GM20431 (cell line): ENCODE data around the gene CDH20.

Source experiments
- in situ Hi-C: fragments of 300-500 bp; cut with MseI, MboI; formaldehyde crosslinking; loops from one replicate; pipeline ENCODE4 v1.15.0; 2020; ENCODE audit warnings: low sequenced_read_pairs; ENCODE audit not compliant: unreplicated experiment

Gene CDH20

GRCh38 chr18:61414086-61414485 lies 80.9 kb downstream of the CDH20 start:
- in situ Hi-C loops = no loop called here

- in situ Hi-C loops = no loop called here
These were observed 86.5 kb downstream of the CDH20 start for GRCh38 chr18:61419763-61420162.

- in situ Hi-C loops = no loop called here
These were observed 87.1 kb downstream of the CDH20 start for GRCh38 chr18:61420218-61420885.

DNA sequence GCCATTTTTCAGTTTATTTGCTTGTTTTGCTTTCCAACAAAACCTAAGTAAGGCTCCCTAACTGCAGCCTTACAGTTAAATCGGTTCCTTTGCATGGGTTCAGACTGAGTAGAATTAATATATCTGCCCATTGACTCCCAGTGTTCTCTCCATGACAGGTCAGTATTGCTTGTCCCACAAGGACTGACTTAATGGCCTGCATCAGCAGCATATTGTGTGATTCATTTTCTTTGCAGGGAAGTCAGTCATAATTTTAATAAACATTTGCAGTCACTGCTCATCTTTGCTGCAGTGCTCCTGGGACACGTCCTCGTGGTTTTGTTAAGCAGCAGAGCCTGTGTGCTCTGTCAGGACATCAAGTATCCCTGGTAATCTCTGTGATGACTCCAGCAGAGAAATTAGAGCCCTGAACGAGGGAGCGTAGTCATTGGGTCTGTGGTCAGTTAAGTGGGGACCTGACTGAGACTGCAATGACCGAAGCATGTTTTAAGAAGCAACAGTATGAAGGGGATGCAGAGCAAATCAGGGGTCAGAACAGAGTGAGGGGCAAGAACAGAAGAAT lies 93.3 kb downstream of the CDH20 start:
- in situ Hi-C loops = no loop called here

- in situ Hi-C loops = no loop called here
These were observed 95.0 kb downstream of the CDH20 start for GRCh38 chr18:61428266-61428665.

- in situ Hi-C loops = no loop called here
These were observed 99.4 kb downstream of the CDH20 start for GRCh38 chr18:61432590-61432989.

DNA sequence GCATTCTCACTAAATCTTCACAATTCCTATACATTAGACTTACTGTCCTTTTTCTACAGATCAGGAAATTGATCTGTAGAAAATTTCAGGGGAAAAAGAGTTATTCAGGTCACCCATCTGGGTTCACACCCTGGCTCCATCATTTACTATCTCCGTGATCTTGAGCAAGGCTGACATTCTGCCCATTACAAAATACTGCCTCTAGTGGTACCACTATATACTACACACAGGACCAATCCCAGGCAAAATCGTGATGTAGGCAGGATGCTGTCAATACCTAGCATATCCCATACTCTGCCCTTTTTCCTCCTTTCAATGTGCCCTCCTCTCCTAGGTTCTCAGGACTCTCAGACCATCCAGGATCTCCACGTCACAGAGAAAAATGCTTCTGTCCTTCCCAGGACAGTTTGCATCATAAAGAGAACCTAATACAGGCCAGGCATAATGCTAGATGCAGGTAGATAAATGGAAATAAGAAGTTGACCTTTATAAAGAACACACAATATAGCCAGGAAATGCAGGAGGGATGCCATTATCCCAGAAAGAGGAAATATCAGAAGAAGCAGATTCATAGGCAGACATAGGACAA lies 101.9 kb downstream of the CDH20 start:
- in situ Hi-C loops = no loop called here

DNA sequence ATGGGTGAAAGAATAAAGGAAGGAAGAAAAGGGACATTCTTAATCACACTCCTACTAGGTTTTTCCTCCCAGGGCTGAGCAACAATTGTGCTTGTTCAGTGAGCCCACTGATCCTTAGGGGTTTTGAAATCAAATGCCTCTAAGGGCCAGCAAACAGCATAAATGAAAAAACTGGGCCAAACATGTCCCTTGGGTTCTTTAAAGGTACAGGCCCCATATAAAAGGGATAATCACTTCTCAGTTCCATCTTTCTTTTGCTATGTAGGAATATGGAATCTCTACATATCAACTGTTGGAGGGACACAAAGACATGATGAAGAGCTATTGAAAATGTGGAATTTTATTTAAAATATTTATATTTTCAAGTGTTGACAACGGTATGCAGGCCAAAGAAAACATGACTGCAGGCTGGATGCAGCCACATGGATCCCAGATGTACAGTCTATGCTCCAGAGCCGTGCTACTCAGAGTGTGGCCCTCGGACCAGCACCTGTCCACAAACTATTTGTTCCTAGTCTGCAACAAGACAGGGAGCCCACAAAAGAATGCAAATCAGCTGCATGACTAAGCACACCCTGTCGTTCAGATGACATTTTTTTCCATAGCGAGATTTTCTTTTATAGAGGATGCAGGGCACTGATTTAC lies 110.0 kb downstream of the CDH20 start:
- in situ Hi-C loops = no loop called here

GRCh38 chr18:61448316-61448715 lies 115.1 kb downstream of the CDH20 start:
- in situ Hi-C loops = no loop called here

DNA sequence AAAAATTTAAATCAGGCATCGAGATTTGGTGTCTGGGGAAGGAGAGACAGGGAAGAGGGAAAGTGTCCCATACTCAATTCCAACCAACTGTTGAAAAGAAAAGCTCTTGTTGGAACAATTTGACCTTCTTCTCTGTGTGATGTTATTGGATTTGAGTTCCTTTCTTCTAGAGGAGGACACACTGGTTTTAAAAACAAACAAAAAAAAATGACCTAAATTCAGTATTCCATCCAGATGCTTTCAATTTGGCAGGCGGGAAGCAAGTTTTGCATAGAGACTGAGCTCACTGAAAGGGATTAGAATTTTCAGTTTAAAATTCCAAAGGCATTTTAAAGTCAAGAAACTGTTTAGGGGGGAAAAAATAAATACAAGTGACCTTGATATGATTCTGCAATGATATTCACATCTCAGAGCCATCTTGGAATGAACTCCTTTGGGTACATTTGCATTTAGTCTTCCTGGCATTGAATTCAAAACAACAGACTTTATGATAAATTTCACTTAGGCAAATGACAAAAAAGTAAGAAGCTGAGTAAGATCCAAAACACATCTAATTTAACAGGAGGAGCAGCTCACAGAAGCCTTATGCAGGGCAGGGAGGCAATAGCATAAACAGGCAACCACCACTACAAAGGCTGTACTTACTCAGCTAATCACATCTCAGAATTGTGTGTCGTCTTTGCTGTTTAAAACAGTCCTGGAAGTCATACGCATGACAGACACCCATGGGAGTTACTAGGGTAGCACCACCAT lies 126.8 kb downstream of the CDH20 start:
- in situ Hi-C loops = no loop called here

DNA sequence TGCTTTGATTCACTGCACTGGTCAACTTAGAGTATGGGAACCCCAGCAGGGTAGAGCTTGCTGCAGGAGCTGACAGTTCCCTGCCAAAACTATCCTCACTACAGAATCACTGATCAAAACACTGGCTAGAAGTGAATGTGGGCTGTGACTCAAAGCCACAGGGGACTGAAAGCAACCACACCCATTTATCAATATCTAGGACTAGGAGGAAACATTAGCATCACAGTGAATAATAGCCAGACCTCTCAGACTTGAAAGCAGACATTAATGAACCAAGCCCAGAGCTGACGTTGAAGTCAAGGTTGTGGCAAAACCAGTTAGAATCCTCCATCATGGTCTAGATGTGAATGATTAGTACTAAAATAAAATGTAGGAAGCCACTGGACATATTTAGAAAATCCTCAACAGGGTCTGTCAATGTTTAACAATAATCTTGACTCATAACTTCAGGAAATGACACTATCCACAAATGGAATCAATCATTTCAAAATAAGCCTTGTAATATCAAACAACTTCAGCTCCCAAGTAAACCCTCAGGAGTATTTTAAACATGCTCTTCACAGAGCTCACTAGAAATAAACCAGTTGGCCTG lies 131.4 kb downstream of the CDH20 start:
- in situ Hi-C loops = no loop called here

DNA sequence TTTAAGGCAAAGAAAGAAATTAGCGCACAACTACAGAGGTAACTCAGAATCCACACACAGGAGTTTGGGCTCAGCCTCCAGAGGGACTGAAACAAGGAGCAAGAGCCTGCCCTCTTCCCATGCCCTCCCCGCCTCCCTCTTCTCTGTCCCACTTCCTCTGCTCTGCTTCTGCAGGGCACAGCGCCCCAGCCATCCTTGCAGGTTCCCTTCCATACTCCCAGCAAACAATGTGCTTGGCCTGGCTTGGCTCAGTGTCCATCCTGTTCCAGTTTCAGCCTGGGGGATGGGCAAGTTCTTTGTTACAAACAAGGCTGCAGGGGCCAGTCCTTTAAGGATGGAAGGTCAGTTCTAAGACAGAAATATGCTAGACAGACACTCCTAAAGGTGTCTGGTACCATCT lies 133.5 kb downstream of the CDH20 start:
- in situ Hi-C loops = no loop called here

GRCh38 chr18:61470031-61470674 lies 136.9 kb downstream of the CDH20 start:
- in situ Hi-C loops = no loop called here

DNA sequence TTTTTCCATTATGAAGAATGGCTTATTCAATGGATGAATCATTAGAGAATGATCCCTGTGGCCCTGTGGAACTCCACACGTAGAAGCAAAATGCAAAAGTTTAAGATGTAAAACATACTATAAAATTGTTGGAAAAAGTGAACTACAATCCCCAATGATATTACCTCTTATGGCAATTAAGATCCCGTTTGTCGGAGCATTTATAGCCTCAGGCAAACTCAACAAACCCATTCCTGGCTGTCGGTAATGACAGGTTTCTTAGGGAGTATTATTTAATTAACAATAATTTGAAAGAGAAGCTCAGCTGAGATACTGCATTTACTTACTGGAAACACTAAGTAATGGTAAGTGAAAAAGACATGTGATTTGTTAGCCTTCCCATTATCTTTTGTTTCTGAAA lies 138.3 kb downstream of the CDH20 start:
- in situ Hi-C loops = no loop called here

- in situ Hi-C loops = no loop called here
These were observed 138.7 kb downstream of the CDH20 start for GRCh38 chr18:61471942-61472341.

DNA sequence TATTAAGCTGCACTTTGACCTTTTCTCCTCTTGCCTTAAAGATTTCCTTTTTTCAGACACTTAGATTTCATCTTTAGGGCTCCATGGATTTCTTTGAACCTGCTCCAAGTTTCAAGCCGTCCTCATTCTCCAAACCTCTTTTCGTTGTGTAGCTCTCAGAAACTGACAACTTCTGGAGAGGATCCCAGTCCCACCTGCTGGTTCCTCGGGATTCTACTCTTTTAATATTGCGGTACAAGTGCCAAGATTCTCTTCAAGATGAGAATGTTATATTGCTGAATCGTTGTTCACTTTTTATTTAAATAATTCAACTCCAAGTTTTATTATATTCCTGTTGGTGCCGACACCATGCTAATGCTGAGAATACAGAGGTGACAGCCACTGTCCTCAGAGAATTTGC lies 141.1 kb downstream of the CDH20 start:
- in situ Hi-C loops = no loop called here

- in situ Hi-C loops = no loop called here
These were observed 141.7 kb downstream of the CDH20 start for GRCh38 chr18:61474918-61475317.

DNA sequence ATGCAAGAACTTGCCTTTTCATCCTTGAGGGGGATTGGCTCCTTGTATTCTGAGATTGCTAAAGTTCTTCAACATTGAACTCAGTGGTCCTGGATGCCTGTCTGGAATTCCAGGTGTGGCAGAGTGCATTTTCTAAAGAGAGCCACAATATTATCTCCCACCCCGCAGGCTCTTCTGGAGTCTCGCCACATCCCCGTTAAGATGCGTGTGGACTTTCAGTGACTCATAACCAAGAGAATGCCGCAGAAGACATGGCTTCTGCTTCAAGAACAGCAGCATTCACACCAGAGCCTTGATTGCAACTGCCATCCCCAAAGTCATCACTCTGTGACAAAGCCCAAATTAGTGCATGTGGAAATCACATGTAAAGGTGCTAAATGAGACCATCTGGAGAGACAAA lies 142.7 kb downstream of the CDH20 start:
- in situ Hi-C loops = no loop called here

GRCh38 chr18:61489334-61489733 lies 156.1 kb downstream of the CDH20 start:
- in situ Hi-C loops = no loop called here

- in situ Hi-C loops = no loop called here
These were observed 163.1 kb downstream of the CDH20 start for GRCh38 chr18:61496374-61496773.
